T47D (cell line): ENCODE results near the gene HOMER2.
"Not testable (repeated sequence)": the region's sequence is repeated elsewhere in the genome, so short reads cannot be mapped to it uniquely, and the experiment has no call there.

Experiments
- DNase-seq, 2 experiments: peaks; one replicate each; pipeline versions ENCODE4 v3.0.0 to v3.0.0-alpha.2; 2011 to 2012; ENCODE audit warnings: low read depth in 1 of 2, low spot score in 1 of 2
- JUND ChIP-seq: IDR thresholded peaks from 2 replicates; pipeline ENCODE4 v1.6.1; 2012; ENCODE audit warnings: low read depth
- in situ Hi-C: cut with HindIII; loops from 2 replicates; pipeline ENCODE4 v1.10.0; 2016; ENCODE audit warnings: low sequenced_read_pairs, low pct_unique_long_range_greater_than_20kb

HOMER2 gene

GRCh38 chr15:82958638-82959037 lies 6.1 kb upstream of the HOMER2 start:
- in situ Hi-C loops, result no loop called here
- no peak for DNase-seq
- TF ChIP-seq JUND, result no peak

- DNase-seq, result peak in 1 of 2 experiments; percentile 7
- in situ Hi-C loops, result no loop called here
- TF ChIP-seq JUND, result no peak
Observed at GRCh38 chr15:82951472-82952157, 905 bp downstream of the HOMER2 start.

- no peak for DNase-seq
- in situ Hi-C loops, result no loop called here
- TF ChIP-seq JUND, result no peak
Observed at GRCh38 chr15:82950746-82951370, 1.7 kb downstream of the HOMER2 start.

GRCh38 chr15:82950295-82950694 lies 2.2 kb downstream of the HOMER2 start:
- DNase-seq, result no peak
- TF ChIP-seq JUND, result no peak
- in situ Hi-C loops, result no loop called here

- in situ Hi-C loops, result no loop called here
- no peak for DNase-seq
- TF ChIP-seq JUND, result no peak
Observed at GRCh38 chr15:82946155-82946701, 6.3 kb downstream of the HOMER2 start.

- TF ChIP-seq JUND, result no peak
- in situ Hi-C loops, result no loop called here
- no peak for DNase-seq
Observed at GRCh38 chr15:82945326-82945725, 7.2 kb downstream of the HOMER2 start.

- in situ Hi-C loops, result no loop called here
- TF ChIP-seq JUND, result no peak
- no peak for DNase-seq
Observed at GRCh38 chr15:82944821-82945220, 7.7 kb downstream of the HOMER2 start.

GRCh38 chr15:82944056-82944455 lies 8.5 kb downstream of the HOMER2 start:
- no peak for DNase-seq
- no peak for TF ChIP-seq JUND
- in situ Hi-C loops, result no loop called here

- DNase-seq, result peak in 1 of 2 experiments; percentile 75
- in situ Hi-C loops, result no loop called here
- TF ChIP-seq JUND, result no peak
Observed at GRCh38 chr15:82943176-82943575, 9.3 kb downstream of the HOMER2 start.

GRCh38 chr15:82942691-82943090 lies 9.8 kb downstream of the HOMER2 start:
- DNase-seq, result peak; percentile 35 to 90
- TF ChIP-seq JUND, result no peak
- in situ Hi-C loops, result no loop called here

GRCh38 chr15:82939678-82940077 lies 12.8 kb downstream of the HOMER2 start:
- in situ Hi-C loops, DNase-seq: not testable (repeated sequence)

GRCh38 chr15:82937712-82938058 lies 14.8 kb downstream of the HOMER2 start:
- in situ Hi-C loops, result no loop called here
- no peak for TF ChIP-seq JUND
- no peak for DNase-seq

- in situ Hi-C loops, result no loop called here
- DNase-seq, result peak in 1 of 2 experiments; percentile 18
- TF ChIP-seq JUND, result no peak
Observed at GRCh38 chr15:82936966-82937711, 15.4 kb downstream of the HOMER2 start.
